ENCODE data around the gene PLAC1.

PLAC1 gene

DNA sequence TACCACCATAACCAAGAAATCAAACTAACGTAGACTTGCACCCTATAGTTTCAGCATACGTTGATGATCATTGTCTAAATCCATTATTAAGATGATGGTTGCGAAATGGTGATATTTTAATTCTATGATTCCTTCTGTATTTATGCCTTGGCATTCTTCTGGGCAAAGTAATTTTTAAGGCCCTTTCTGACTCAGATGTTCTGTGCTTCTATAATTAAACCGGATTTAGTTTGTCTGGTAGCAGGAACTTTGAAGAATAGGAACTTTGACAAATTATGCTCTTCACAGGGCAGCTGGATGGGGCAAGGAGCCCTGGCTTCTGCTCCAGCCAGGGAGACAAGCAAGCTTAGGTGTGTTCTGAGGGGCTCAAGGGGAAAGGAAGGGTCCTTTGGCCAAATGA is 23.8 kb upstream of the PLAC1 start:
- TF ChIP-seq, protein P1, sequence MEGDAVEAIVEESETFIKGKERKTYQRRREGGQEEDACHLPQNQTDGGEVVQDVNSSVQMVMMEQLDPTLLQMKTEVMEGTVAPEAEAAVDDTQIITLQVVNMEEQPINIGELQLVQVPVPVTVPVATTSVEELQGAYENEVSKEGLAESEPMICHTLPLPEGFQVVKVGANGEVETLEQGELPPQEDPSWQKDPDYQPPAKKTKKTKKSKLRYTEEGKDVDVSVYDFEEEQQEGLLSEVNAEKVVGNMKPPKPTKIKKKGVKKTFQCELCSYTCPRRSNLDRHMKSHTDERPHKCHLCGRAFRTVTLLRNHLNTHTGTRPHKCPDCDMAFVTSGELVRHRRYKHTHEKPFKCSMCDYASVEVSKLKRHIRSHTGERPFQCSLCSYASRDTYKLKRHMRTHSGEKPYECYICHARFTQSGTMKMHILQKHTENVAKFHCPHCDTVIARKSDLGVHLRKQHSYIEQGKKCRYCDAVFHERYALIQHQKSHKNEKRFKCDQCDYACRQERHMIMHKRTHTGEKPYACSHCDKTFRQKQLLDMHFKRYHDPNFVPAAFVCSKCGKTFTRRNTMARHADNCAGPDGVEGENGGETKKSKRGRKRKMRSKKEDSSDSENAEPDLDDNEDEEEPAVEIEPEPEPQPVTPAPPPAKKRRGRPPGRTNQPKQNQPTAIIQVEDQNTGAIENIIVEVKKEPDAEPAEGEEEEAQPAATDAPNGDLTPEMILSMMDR (conservative IDR thresholded peaks at IDR 0.05; ENCODE audit: low read depth, low read length), result no peak
- H3K4me3 ChIP-seq (ENCODE audit: low read length), result no peak overlapping the region
- no peak for DNase-seq (ENCODE audit: low read depth)

DNA sequence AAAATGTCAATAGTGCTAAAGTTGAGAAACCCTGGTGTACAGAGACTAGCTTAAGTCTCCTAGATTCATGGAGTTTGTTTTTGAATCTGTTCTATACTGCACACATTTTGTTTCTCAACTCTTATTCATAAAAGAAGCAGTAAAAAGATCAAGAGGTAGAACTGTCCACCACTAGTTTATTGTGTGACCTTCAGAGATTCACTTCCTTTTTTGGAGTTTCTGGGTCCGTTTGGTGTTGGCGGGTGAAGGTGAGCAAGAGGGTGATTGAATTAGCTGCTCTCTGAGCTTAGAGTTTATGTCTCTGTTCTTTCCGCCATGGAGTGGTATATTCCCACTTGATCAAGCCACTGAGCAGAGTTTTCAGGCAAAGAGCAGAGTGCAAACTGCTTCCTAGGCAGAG is 21.4 kb upstream of the PLAC1 start:
- no peak for DNase-seq (ENCODE audit: low read depth)
- TF ChIP-seq, protein P1 (conservative IDR thresholded peaks at IDR 0.05; ENCODE audit: low read depth, low read length), result no peak
- no peak overlapping the region for H3K4me3 ChIP-seq (ENCODE audit: low read length)

DNA sequence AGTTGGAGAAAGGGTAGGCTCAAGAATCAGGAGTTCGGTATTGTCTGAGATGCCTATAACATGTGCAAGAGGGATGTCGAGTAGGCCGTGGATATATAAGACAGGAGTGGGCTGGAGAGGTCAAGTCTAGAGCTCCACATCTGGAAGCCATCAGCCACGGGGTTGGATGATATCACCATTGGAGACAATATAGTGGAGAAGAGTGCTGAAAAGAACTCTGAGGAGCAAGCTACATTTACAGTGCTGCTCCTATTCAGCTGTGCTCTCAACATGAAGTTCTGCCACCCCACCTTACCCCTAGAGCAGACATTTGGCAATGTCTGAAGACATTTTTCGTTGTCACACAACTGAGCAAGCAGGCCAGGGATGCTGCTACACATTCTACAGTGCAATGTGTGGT is 20.9 kb upstream of the PLAC1 start:
- DNase-seq (ENCODE audit: low read depth), result no peak
- TF ChIP-seq, protein P1 (conservative IDR thresholded peaks at IDR 0.05; ENCODE audit: low read depth, low read length), result no peak
- no peak overlapping the region for H3K4me3 ChIP-seq (ENCODE audit: low read length)

DNA sequence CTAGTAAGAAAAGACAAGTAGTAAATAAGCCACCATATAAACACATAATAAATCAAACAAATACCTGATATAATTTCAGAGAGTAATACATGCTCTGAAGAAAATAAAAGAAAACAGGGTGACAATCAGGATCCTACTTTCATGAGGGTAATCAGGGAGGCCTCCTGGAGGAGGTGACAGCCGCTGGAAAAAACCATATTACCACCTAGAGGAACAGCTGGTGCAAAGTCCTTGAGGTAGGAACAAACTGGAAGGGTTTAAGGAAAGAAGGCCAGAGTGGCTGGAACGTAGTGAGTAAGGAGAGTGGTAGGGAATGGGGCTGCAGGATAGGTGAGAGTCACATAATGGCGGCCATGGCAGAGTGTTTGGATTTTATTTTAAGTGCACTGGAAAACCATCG is 19.1 kb upstream of the PLAC1 start:
- H3K4me3 ChIP-seq (ENCODE audit: low read length), result no peak overlapping the region
- TF ChIP-seq, protein P1 (conservative IDR thresholded peaks at IDR 0.05; ENCODE audit: low read depth, low read length), result no peak
- DNase-seq (ENCODE audit: low read depth), result no peak

DNA sequence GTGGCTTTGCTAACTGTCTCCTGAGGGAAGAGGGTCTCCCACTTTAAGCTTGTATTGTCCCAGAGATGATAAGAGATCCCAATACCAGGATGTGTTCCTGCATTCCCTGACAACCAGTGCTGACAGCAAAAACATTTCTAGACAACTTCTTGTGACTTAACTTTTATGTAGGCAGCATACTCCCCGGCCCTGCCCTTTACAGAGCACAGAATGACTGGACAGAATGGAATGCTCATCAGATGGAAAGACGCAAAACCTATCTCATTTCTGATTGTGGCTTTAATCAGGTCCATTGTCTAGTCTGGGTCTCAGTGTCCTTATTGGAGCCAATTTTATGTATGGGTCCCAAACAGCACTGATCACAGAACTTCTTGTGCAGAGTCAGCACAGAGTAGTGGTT is 18.2 kb upstream of the PLAC1 start:
- TF ChIP-seq, protein P1 (conservative IDR thresholded peaks at IDR 0.05; ENCODE audit: low read depth, low read length), result no peak
- H3K4me3 ChIP-seq (ENCODE audit: low read length), result no peak overlapping the region
- DNase-seq (ENCODE audit: low read depth), result no peak

DNA sequence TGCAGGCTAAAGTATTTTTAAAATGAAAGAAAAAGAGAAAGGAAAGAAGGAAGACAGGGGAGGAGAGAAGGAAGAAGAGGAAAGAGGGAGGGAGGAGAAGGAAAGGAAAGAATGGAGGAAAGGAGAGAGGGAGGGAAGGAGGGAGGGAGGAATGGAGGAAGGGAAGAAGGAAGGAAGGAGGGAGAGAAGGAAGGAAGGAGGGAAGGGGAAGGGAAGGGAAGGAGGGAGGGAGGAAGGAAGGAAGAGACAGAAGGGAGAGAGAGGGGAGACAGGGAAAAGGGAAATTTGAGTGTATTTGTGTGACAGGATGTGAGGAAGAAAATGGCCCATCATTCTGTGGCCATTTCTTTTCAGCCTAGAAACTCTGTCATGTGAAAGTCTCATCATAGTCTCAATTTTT is 14.9 kb upstream of the PLAC1 start:
- DNase-seq (ENCODE audit: low read depth), result no peak
- no peak overlapping the region for H3K4me3 ChIP-seq (ENCODE audit: low read length)

DNA sequence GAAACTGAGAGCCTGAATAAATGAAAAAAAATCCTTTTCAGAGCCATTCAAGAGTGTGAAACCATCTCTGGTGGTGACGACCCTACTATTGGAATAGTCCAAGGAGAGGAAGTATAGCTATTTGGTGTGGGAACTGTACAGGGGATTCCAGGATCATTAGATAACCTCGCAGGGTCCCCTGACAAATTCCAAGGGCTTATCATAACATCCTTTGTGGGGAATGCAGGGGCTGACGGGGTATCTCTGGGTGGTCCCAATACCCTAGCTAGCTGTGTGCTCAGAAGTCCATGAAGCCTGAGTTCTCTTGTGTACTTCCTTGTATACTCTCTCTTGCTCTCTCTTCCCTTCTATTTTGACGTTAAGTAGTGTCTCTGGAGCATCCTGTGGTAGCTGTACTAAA is 13.8 kb upstream of the PLAC1 start:
- H3K4me3 ChIP-seq (ENCODE audit: low read length), result no peak overlapping the region
- no peak for DNase-seq (ENCODE audit: low read depth)
- TF ChIP-seq, protein P1 (conservative IDR thresholded peaks at IDR 0.05; ENCODE audit: low read depth, low read length), result no peak

More for the DNA sequence above, 14.9 kb upstream of the PLAC1 start:
- TF ChIP-seq, protein P1 (conservative IDR thresholded peaks at IDR 0.05; ENCODE audit: low read depth, low read length), result no peak
